HG03432 (cell line): Measurements from ENCODE around the gene HIPK2.
"Not testable (repeated sequence)": the region's sequence is repeated elsewhere in the genome, so short reads cannot be mapped to it uniquely, and the experiment has no call there.

Experiments used
- ATAC-seq: cut with Tn5 transposase; IDR thresholded peaks from one replicate; pipeline ENCODE4 v1.9.1; 2021; ENCODE audit warnings: mild to moderate bottlenecking, moderate library complexity; ENCODE audit not compliant: unreplicated experiment

Gene HIPK2

DNA sequence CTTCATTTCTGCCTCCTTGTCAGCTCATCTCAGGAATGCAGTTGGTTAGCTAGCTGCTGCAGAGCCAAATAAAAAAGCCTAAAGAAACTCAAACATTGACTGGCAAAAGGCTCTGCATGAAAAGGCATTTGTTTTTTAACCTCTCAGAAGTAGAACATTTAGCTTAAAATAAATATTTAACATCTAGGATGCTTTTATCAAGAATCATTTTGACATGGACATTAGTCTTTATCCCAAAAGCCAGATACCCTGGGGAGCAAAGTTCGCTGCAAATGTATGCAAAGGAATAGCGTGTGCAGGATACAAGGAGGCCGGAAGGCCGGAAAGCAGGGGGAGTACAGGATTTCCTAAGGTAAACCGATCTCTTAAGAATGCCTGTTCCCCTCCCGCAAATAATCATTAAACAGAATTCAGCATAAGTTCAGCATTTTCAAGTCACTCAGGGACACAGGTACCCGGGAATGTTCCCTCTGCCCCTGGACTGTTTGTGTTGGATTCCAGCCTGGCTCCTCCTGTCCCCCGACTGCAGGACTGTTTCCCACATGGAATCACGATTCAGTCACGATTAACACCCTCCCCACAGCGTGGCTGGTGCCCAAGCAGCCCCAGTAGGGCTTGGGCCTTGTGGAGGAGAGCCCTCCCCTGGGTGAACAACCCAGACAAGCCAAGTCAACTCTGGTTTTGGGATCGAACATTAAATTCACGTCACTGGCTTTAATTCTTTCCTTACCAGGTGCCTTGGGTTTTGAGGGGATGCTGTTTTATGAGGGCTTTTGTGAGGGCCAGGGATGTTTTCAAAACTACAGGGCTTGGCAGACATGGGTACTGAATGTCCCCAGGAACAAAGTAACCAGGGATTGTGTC, 97.8 kb downstream of the HIPK2 start:
- ATAC-seq: no peak

DNA sequence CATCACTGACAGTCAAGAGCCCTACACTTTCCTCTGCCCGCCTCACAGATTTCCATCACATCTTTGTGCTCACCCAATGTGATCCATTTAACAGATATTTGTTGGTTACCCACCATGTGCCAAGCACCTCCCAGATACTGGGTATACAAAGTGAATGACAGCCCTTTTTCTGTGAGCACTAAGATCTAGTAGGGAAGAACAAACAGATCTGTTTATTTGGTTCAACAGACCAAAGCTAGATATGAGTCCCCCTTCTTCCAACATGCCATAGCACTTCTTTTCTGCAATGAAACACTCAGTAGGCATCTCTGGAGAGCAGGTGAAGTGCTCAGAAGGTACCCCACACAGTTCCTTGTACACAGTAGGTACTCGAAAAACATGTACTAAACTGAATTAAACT, 101.4 kb downstream of the HIPK2 start:
- no peak for ATAC-seq

DNA sequence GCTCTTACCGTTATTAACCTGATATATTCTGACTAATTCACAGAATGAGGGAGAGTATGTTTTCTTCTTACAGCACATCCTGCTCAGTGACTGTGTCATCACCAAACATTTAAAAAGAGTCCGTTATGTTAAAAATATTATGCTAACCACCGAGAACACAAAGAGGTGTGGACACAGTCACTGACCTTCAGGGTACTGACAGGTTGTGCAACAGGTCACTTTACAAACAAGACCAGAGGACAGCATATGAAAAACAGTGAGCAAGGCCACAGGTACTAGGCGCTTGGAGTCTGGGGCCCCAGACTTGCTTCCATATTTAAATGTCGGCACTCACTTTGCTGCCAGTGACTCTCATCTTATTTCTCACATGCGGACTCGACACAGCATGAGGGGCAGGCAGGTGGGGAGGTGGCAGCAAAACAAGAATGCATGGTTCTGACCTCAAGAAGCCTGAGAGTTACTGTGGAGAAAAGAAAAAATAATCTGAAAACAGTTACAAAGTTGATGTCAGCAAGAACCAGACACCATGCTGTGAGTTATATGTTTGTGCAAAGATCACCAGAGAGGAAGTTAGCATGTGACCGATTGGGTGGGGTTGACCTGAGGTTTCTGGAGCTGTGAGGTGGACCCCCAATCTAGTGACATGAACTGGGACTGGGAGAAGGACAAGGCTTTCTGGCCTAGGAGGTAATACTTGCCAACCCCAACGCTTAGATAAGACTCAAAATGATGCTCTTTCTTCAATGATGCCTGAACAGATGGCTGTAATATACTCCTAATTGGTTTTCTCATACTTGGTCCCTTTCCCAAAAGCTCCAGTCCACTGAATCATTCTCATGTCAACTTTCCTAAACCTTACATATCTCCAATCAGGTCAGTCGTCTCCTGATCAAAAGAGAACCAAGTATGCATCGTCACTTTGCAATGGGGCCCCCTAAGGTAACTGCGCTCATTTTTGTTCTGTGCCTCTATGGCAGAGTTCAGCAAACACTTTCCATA, 102.4 kb downstream of the HIPK2 start:
- ATAC-seq: no peak

DNA sequence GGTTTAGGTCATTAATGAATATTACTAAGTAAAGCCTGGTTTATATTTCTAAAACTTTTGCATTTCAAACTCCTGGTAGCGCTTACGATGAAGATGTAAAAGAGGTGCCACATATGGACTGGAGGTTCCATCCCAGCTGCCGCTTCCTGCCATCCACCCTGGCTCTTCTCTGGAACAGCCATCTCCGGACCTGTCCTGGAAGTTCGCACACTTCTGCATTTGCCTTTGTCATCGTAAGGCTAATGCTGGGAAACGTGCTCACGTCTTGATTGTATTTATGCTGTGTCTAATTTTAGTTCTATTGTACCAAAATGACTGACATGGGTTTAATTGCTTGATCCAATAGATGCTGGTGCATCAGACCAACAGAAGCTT, 103.1 kb downstream of the HIPK2 start:
- no peak for ATAC-seq

DNA sequence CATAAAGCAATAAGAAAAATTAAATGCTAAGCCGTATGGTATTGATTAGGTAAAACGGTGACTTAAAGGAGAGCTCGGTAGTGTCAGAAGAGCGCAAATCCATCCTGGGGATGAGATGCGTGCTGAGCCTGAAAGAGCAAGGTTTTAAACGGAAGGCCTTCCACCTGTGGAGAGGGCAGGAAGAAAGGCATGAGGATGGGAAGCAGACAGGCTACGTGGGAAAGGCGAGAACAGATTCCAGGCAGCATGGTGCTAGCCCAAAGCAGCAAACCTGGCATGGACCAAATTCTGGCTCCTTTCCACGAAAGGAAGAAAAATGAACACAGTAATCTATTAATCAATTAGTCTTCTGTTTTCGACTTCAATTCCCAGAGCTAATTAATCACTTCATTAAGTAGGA, 103.5 kb downstream of the HIPK2 start:
- no peak for ATAC-seq

DNA sequence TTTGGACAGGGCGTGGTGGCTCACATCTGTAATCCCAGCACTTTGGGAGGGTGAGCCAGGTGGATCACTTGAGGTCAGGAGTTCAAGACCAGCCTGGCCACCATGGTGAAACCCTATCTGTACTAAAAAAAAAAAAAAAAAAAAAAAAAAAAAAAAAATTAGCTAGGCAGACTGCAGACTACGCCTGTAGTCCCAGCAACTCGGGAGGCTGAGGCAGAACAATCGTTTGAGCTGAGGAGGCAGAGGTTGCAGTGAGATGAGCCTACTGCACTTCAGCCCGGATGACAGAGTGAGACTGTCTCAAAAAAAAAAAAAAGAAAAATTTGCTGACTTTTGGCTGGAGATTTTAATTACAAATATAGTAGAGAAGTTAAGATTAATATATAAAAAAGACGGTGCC, 104.0 kb downstream of the HIPK2 start:
- ATAC-seq: no peak

DNA sequence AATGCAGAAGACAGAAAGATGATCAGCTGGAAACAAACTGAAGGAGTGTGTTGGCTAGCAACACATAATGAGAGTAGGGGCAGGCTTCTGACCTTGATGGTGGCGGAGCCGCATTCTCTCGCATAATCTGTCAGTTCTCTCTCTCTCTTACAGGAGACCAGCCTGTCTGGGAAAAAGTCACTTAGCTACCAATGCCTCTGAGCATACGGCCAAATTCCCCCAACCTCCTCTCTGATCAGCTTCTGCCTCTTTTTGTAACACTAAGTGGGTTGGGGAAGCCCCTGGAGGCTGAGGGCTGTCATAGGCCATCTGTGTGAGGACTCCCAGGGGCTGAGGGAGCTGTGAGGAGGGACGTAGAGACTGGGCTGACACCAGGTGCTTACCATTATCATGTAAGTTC, 104.6 kb downstream of the HIPK2 start:
- ATAC-seq: peak; percentile 93

DNA sequence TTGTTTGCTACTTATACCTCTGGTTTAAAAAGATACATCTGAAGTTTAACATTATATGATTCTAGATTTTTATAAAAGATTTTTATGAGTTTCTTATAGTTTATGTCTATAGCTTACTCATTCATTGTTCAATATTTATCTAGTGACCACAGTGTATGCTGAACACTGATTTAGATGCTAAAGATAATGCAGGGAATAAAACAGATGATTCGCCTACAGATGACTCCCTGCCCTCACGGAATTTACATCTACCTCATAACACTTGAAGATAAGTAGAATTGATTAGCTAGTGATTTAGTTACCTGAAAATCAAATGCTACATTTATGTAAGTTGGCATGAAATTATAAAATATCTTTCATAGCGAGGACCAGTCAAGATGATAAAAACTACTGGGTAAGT, 105.8 kb downstream of the HIPK2 start:
- no peak for ATAC-seq

DNA sequence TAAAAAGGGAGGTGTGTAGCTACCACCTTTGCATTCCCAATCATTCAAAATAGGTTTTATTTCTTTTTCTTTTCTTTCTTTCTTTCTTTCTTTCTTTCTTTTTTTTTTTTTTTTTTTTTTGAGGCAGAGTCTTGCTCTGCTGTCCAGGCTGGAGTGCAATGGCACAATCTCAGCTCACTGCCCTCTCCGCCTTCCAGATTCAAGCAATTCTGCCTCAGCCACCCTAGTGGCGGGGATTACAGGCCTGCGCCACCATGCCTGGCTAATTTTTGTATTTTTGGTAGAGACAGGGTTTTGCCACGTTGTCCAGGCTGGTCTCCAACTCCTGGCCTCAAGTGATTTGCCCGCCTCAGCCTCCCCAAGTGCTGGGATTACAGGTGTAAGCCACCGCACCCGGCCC, 107.1 kb downstream of the HIPK2 start:
- not testable (repeated sequence) for ATAC-seq

DNA sequence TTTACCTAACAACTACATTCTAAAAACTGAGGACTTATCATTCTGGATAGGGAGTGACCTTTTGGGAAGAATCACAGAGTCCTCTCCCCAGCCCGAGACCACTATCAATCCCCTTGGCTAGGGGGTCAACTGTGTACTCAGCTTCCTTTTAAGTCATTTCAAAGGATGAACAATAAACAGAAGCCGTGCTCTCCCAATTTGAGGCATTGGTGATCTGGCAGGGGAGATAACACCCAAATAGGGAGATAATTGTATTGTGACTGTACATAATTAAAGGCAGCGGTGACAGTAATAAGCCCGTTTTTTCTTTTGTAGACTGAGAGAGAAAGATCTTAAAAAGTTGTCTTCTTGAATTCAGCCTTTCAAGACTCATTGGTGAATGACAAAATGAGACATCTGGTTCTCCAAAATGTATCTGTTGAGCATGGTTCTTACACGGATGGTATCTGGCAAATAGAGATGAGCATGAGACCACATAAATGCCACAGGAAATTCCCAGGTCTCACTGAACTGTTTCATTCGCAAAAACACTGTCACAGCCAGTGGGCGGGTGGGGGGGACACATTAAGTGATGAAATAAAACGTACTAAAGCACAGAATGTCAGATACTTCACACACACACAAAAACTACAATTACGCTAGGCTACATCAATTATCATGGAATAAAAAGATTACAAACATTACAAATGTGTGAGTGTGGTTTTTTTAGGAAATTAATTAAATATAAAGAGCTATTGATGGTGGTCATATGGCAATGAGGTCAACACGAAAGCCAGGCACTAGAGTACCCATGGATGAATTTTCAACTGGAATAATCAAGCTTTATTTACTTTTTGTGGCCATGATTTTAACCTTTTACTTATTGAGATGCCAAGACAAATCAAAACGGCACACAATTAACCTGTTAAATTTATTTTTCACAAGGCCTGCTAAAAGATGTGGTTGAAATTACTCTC, 108.4 kb downstream of the HIPK2 start:
- no peak for ATAC-seq

DNA sequence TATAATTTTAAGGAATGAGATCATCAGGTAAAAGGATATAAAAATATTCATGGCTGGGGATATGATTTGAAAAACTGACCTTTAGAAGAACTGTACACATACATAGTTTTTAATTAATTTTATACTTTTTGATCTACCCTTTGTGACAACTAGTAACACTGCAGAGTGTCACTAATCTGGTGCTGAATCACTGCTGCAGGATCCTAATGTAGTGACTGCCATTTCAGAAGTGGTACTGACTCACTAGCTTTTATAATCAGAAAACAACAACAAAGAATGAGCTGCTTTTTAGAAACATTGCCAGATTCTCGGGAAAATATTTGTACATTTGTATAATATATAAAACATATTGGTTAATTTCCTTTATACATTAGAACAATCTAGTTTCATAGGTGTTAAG, 110.4 kb downstream of the HIPK2 start:
- ATAC-seq: no peak

DNA sequence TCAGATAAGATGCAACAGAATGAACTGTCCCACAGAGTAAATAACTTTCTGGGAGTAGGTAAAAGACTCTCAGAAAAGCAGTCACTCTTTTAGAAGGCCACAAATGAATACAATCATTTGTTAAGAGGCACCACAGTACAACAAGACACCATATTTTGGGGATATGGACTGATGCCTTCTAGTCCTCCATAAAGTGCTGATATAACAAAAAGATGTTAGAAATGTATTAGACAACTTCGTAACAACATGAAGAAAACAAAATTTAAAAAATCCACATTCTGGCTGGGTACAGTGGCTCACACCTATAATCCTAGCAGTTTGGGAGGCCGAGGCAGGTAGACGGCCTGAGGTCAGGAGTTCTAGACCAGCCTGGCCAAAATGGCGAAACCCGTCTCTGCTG, 111.3 kb downstream of the HIPK2 start:
- ATAC-seq: no peak

DNA sequence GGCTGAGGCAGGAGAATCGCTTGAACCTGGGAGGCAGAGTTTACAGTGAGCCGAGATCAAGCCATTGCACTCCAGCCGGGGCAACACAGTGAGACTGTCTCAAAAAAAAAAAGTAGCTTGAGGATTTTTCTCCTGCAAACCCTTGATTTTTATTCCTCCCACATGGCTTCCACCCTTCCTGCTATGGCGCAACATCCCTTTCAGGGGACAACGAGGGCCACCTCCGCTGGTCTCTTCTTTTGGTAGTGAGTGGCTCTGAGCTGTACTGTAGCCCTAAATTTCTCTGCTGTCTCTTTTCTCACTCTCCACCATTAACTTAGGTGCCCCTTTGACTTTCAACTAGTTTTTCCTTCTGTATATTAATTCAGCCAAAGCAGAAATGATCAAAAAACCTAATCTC, 113.4 kb downstream of the HIPK2 start:
- ATAC-seq: no peak

DNA sequence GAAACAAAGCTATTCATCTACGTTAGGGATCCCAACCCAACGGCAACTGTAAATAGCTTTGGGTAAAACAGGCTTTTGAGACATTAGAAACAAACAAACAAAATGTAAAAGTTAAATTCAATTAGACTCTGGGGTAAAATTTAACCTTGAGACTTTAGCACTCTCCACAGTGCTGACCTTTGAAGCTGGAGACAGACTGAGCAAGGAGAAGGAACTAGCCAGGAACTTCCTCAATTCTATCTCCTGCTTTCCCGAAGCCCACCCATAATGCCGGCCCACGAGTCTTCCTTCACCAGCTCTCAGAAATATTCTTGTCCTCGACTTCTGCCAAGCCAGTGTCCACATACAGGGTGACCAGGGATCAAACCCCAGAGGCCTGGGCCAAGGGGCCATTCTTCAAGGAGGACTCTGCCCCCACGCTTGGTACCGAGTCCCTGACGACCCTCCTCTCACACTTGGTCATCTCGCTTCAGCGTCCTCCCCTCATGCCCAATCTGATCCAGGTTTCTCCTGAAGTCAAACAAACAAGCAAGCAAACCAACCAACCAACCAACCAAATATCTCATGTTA, 114.1 kb downstream of the HIPK2 start:
- ATAC-seq: no peak

DNA sequence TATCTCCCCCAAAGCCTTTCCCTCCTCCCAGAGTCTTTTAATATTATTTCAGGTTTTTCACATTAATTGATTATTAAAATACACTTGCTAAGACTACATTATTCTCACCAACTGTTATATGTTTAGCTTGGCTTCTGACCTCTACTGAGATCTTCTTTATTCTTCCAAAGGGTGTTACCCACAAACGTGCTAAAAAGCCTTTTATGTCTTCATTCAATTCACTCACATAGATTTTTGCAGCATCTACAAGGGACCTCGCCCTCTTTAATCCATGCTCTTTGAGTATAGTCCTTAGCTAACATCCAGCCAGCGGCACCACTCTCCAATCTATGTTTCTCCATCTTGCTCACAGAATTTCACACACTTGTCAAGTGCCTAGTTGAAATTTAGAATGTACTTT, 115.9 kb downstream of the HIPK2 start:
- ATAC-seq: no peak

DNA sequence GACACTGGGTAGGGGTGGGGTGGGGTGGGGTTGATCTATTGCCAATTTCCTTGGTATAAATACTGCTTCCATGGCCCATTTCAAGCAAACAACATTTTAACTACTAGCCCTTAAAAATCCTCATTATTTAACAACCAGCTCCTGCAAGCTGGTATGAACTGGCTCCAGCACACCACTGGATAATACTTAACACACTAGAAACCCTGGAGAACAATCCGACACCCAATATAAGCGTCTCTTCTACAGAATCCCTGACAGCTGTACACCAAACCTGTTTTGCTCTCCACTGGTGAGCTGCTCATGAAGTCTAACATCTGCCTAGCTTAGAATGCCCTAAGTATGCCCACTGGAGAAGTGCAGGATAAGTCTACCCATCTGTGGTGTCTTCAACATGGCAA, 116.8 kb downstream of the HIPK2 start:
- ATAC-seq: no peak

DNA sequence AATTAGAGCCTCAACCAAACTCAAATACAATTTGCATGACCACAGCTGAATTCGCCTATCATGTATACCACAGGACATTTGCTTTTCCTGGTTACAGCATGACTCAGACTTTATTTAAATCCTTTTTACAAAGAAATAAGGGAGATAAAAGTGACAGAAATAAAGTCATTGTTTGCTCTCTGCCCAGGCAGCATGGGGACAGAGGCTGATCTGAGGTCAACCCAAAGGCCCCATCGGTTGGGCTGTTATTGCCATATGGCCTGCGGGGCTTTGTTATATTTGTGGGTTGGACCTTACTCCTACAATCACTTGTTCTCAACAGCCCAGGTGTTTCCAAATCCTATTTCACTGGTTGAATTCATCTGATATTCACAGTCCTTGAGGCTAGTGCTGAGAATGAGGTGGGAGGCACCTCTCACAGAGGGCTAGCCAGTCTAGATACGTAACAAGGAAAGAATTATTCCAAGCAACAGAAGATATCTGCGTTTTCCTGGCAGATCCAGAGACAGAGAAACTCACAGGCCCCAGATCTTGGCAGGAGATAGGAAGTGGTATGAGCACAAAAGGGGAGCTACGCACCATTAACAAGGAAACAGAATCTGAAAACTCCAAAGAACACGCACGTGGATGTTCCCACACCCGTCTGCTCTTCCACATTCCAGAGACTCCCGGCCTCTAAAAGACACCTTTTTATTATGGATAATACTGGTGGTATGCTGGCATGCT, 117.3 kb downstream of the HIPK2 start:
- no peak for ATAC-seq

DNA sequence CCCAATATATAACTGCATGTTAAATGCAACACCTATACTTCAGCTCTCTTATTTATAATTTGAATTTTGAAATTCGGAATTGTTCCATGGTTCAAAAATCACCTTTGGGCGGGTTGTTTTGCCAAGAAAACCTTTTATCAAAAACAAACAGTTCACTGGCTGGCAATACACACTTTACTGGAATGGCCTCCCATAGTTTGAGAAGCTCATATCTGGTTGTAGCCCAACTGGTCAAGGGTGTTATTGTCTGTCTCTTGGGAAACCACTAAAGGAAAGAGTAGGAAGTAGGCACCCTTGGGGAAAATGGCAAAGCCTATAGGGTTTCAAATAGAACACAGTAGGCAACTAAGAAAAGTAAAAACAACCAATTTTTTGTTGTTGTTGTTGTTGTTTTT, 117.9 kb downstream of the HIPK2 start:
- no peak for ATAC-seq

DNA sequence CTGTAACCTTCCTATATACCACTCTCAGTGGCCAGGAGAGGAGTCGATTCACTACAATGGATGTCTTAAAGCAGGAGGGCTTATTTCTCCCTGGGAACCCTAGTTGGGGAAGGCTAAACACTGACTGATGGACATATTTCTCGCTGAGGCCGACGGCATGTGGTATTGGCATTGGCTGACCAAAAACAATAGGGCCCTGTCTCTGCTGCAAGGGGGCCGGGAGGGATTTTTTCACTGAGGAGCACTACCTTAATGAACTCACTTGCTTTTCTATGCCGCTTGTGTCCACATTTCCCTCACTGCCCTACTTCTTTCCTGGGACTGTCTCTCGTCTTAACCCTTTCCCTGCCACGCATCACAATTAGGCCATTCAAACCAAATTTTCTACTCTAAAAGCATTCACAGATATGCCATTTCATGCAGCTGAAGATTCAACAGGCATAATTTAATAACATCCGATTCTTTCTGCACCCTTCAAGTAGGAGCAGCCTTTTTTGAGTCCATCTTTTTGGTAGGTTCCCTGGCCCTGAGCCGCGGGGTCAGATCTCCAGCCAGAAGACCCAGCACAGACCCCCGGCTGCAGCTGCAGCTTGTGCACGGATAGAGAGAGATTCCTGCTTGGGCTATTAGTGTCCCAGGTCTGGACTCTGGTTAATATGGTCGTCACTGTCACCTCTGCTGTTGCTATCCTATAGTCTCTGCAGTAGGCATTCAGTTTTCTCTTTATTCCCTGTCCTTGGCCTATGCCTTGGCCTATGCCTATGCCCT, 118.7 kb downstream of the HIPK2 start:
- no peak for ATAC-seq
